Suppressor macrophage treated with lipopolysaccharide for 1 hour (primary cell): ENCODE data around the gene LRRC32.

Experiments
- DNase-seq, 3 donors: peaks; one replicate each; pipeline ENCODE4 v3.0.0-alpha.2; 2020 to 2022

LRRC32 gene

DNA sequence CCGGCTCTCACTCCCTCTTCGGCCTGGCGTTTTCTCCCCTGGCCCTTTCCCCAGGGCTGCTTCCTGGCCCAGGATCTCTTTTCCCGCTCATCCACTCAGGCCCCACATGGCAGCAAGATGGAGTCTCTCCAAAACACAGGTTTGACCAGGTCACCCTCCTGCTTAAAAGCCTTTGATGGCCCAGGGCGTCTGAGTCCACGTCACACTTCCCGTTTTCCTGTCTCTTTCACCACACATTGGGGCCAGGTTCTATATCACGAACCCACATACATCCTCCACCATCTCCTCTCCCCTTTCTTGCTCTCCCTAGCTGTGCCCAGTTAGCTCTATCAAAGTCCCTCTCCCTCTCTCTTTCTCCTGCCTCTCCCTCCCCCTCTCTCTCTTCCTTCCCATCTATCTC, 7.8 kb upstream of the LRRC32 start:
- peak in 1 of 3 donors; percentile 39 for DNase-seq

- no peak for DNase-seq
Measured at GRCh38 chr11:76677458-76677765, 6.9 kb upstream of the LRRC32 start.

- DNase-seq: no peak
Measured at GRCh38 chr11:76676636-76677457, 6.3 kb upstream of the LRRC32 start.

DNA sequence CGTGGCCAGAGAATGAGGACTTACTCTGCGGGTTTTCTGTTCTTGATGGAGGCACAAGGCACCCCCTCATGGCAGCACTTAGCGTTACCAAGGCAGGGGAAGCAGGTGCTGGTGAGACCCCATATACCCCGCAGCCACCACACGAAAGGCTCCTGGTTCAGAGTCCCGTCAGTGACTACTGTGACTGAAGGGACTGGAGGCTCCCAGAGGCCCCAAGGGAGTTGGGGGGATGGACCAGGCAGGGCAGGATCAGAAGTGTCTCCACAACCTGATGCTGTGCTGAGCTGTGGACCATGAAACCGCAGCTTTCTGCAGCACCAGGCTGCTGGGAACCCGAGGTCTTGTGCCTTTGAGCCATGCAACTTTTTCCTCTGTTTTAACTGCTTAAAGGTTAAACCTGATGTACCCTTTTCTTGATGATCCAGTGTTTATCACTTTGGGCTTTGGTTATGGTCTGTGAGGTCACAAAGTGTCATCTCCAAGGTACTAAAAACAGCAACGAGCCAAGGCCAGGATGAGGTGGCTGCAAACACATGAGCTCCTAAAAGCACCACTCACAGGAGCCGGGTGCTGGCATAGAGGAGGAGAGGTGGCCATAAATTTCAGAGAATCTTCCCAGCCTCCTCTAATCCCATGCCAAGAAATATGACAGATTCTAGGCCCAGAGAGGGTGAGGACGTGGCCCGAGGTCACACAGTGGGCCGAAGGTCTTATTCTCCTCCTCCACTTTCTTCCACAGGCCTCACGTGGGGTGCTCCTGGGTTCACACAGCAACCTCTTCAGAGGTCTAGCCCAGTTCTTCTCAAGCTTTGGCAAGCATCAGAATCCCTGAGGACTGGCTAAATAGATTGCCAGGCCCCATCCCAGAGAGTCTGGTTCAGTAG, 4.2 kb upstream of the LRRC32 start:
- DNase-seq: no peak

GRCh38 chr11:76673176-76674142, 2.9 kb upstream of the LRRC32 start:
- no peak for DNase-seq

DNA sequence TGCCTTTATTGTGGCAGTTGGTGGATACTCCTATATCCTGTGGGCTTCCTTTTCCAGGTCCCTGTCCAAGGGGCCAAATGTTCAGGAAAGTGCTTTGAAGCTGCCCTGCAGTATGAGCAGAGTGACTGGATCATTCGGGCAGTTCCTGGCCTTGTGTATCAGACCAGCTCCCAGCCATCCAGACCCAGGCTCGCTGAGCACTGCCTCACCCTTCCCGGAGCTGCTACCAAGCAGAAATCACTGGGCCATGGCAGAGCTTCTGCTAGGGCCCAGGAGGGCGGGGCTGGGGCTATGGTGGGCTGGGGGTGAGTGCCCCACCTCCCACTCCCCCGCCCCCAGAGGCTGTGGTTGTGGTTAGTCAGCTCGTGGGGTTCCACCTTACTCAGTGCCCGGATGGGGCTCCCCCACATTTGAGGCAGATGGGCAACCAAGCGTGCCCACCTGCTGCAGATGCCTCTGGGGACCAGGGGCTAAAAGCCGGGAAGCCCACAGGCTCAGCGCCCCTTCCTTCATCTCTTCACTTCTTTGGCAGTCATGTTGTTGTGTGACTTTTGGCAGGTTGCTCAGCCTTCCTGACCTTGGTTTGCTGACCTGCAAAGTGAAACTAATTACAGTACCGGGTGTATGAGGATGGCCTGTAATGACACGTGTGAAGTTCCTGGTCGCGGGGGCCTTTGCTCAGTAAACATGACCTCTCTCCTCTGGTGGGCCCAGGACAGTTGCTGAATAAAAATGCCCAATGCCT, 2.1 kb upstream of the LRRC32 start:
- peak in 1 of 3 donors; percentile 40 for DNase-seq

GRCh38 chr11:76671626-76672309, 1.2 kb upstream of the LRRC32 start:
- DNase-seq: no peak

DNA sequence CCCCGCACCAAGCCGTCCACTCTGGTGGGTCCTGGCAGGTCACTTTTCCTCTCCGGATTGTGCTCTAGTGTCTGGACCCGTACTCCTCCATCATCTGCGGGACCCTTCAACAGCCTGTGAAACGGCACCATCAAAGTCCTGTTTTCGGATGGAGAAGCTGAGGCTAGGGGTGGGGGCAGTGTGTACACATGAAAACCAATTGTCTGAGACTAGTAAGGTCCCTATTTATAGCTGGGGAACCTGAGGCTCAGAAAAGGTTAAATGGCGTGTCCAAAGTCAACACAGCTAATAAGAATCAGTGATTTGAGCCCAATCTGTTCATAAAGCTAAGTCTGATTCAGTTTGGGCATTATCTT, 668 bp upstream of the LRRC32 start:
- no peak for DNase-seq

DNA sequence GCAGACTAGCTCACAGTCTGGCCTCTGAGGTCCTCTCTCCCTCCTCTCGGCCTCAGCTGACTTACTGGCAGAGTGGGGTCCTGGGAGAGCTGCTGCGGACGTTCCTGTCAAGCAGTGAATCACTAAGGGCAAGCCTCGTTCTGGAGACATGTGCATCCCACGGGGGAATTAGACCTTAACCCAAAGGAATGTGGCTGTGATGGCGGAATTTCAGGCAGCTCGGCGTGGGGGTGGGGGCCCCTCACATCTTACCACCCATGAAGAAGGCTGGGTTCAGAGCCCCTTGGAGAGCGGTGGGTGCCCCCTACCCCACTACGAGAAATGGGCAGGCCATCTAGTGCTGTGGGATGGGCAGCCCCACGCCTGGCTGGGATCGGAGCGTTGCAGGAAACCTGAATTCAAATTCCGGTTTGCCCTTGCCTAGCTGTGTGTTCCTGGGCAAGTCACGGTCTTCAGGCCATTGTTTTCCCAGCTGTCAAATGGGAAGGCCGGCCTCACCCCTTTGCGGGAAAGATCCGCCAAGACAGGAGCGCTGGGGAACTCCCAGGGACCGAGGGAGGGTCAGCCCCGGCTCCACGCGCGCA, 554 bp downstream of the LRRC32 start:
- peak in 2 of 3 donors; percentile 44 to 50 for DNase-seq

- no peak for DNase-seq
Measured at GRCh38 chr11:76668362-76669155, 2.0 kb downstream of the LRRC32 start.

GRCh38 chr11:76667856-76668255, 2.7 kb downstream of the LRRC32 start:
- DNase-seq: no peak

GRCh38 chr11:76667271-76667818, 3.2 kb downstream of the LRRC32 start:
- DNase-seq: no peak

DNA sequence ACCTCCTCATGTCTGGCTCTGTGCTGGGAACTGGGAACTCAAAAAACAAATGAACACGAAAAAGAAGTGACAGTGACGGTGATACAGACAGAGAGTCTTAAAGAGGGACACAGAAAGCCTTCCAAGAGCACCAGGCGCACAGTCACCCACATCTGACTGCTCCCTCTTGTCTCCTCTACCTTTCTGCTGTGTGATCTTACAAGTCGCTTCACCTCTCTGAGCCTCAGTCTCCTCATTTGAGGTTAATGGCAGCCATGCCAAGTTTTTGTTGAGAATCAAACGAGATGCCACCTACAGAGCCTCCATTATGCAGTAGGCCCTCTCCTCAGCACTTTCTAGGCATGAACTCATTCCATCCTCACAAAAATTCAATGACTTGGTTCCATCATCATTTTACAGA, 3.7 kb downstream of the LRRC32 start:
- DNase-seq: no peak

GRCh38 chr11:76666408-76666807, 4.1 kb downstream of the LRRC32 start:
- peak; percentile 81 to 90 (median 87) for DNase-seq

GRCh38 chr11:76665921-76666351, 4.6 kb downstream of the LRRC32 start:
- DNase-seq: no peak

DNA sequence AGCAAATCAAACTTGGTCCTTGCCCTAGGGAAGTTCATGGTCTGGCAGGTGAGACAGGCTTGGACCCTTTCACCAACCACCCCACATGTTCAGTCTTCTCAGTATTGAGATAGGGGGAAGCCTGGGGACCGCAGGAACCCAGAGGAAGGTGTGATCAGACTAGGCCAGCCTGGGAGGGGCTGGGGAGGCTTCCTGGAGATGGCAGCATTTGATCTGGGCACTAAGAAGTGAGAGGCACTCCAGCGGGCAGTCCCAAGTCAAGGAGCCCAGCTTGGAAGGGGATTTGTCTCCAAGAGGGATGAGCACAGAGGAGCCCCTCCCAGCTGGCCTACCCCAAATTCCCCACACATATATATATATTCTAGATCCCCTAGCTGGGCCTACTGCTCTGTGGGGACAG, 5.4 kb downstream of the LRRC32 start:
- no peak for DNase-seq

- DNase-seq: peak; percentile 58 to 66 (median 64)
Measured at GRCh38 chr11:76664578-76665061, 5.9 kb downstream of the LRRC32 start.

- no peak for DNase-seq
Measured at GRCh38 chr11:76663912-76664440, 6.6 kb downstream of the LRRC32 start.

DNA sequence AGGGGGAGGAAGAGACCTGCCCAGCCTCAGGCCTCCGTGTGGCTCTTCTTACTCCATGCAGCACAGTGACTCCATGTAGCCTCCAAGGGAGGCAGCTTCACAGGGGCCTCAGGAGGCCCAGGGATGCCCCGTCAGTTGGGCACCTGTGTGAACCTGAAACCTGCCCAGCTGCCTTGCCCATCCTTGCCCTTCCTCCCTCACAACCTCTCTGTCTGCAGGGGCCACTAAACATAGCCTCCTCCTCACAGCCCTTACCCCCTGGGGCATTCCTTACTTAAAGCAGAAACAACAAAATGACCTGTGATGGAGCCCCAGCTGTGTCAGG, 7.1 kb downstream of the LRRC32 start:
- DNase-seq: no peak
